GM12892 (cell line): ENCODE measurements around the gene TRIM2.

ENCODE experiments used
- POLR2A ChIP-seq: IDR thresholded peaks from 2 replicates; pipeline ENCODE4 v1.6.1; 2011; ENCODE audit warnings: low read depth, low read length, control low read depth
- POLR2AphosphoS5 ChIP-seq: IDR thresholded peaks from 2 replicates; pipeline ENCODE4 v1.6.1; 2011; ENCODE audit warnings: low read depth, low read length, control low read depth

GRCh38 chr4:153324046-153324445 lies 119.8 kb downstream of the TRIM2 start:
- TF ChIP-seq POLR2AphosphoS5 (no peak), POLR2A (no peak)
